Loucy (cell line): ENCODE results near the gene PNPLA7.
"Not testable (repeated sequence)": the region's sequence is repeated elsewhere in the genome, so short reads cannot be mapped to it uniquely, and the experiment has no call there.

Experiments used
- H2AFZ ChIP-seq: fragments of 200-600 bp; sonication (generic); 2 replicates; pipeline ENCODE4 v1.6.0; 2016; ENCODE audit warnings: antibody characterized with exemption, mild to moderate bottlenecking, low read length, moderate library complexity
- H3F3A ChIP-seq: fragments of 200-600 bp; 2 replicates; pipeline ENCODE4 v1.6.0; 2016; ENCODE audit warnings: antibody characterized with exemption, low read depth, mild to moderate bottlenecking
- H3K27me3 ChIP-seq: fragments of 200-600 bp; sonication (generic); 2 replicates; pipeline ENCODE4 v1.6.1; 2014; ENCODE audit warnings: low read length, mild to moderate bottlenecking; ENCODE audit not compliant: insufficient read depth, poor library complexity, severe bottlenecking
- H3K36me3 ChIP-seq: fragments of 200-600 bp; sonication (generic); 2 replicates; pipeline ENCODE4 v1.6.1; 2016; ENCODE audit warnings: low read length; ENCODE audit not compliant: insufficient read depth
- H3K4me1 ChIP-seq: fragments of 200-600 bp; sonication (generic); 2 replicates; pipeline ENCODE4 v1.5.1; 2014; ENCODE audit warnings: low read length, mild to moderate bottlenecking; ENCODE audit not compliant: insufficient read depth, poor library complexity, severe bottlenecking
- H3K4me2 ChIP-seq: fragments of 200-600 bp; sonication (generic); 2 replicates; pipeline ENCODE4 v1.6.0; 2014; ENCODE audit warnings: antibody characterized with exemption, low read length, low read depth, mild to moderate bottlenecking; ENCODE audit not compliant: poor library complexity, severe bottlenecking
- H3K4me3 ChIP-seq: fragments of 200-600 bp; sonication (generic); 2 replicates; pipeline ENCODE4 v1.5.1; 2014; ENCODE audit warnings: low read length, mild to moderate bottlenecking, mixed read lengths; ENCODE audit not compliant: poor library complexity, severe bottlenecking
- H3K79me2 ChIP-seq: fragments of 200-600 bp; sonication (generic); 2 replicates; pipeline ENCODE4 v1.6.1; 2014; ENCODE audit warnings: low read length; ENCODE audit not compliant: insufficient read depth
- H3K9ac ChIP-seq: fragments of 200-600 bp; sonication (generic); 2 replicates; pipeline ENCODE4 v1.6.0; 2014; ENCODE audit warnings: mild to moderate bottlenecking, low read depth, low read length, moderate library complexity; ENCODE audit not compliant: poor library complexity, severe bottlenecking
- H3K9me2 ChIP-seq: fragments of 200-600 bp; sonication (generic); replicated peaks from 2 replicates; pipeline ENCODE4 v1.6.1; 2016; ENCODE audit warnings: low read depth, low read length, mixed read lengths
- H3K9me3 ChIP-seq: fragments of 200-600 bp; sonication (generic); 2 replicates; pipeline ENCODE4 v1.6.1; 2014; ENCODE audit warnings: mild to moderate bottlenecking, antibody characterized with exemption, low read length, low read depth; ENCODE audit not compliant: insufficient read depth
- H4K20me1 ChIP-seq: fragments of 200-600 bp; sonication (generic); 2 replicates; pipeline ENCODE4 v1.6.0; 2014; ENCODE audit warnings: antibody characterized with exemption, low read length, mild to moderate bottlenecking; ENCODE audit not compliant: insufficient read depth, poor library complexity, severe bottlenecking
- EZH2phosphoT487 ChIP-seq: fragments of 200-600 bp; IDR thresholded peaks from 2 replicates; pipeline ENCODE4 v1.6.1; 2018; ENCODE audit warnings: antibody characterized with exemption, mild to moderate bottlenecking, moderate library complexity, borderline replicate concordance
- TF ChIP-seq, protein P1 (sequence below): fragments of 200-600 bp; sonication (generic); conservative IDR thresholded peaks from 2 replicates; pipeline ENCODE4 v1.5.1; 2014; ENCODE audit warnings: mild to moderate bottlenecking, antibody characterized with exemption, low read length

Gene PNPLA7

DNA sequence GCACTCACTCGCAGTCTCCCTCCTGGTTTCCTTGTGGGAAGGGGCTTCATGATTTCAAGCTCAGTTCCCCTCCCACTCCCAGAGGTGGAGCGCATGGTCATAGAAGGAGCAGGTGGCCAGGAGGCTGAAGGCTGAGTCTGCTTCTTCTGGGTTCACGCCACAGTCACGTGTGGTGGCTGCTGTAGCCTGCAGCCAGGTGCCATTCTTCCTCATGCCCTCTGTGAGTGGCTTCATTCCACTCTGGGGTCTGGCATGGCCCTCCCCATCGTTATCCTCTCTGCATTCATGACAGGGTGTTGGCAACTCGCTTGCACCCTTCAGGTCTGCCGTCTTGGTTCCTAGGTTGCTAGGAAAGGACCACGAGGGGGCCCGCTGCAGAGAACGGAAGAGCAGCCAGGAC is 5.0 kb upstream of the PNPLA7 start:
- Histone ChIP-seq H3F3A (0 out of 2 replicates have a peak, but pooled peaks cover 3% of the 10 kb centered on the region), H3K9ac (no peak overlapping the region), H3K9me3 (no peaks in the 10 kb centered on the region), H3K4me1 (peaks cover under 1% of the 10 kb centered on the region), H2AFZ (no peak overlapping the region), H3K9me2 (no peaks in the 10 kb centered on the region), H3K4me3 (no peak overlapping the region), H3K79me2 (0 out of 2 replicates have a peak, but pooled peaks cover 7% of the 10 kb centered on the region), H3K4me2 (no peak overlapping the region), H3K27me3 (no peaks in the 10 kb centered on the region), H4K20me1 (no peaks in the 10 kb centered on the region), H3K36me3 (peaks cover 32% of the 10 kb centered on the region; the same call in 1 of the 2 replicates)
- TF ChIP-seq, protein P1, sequence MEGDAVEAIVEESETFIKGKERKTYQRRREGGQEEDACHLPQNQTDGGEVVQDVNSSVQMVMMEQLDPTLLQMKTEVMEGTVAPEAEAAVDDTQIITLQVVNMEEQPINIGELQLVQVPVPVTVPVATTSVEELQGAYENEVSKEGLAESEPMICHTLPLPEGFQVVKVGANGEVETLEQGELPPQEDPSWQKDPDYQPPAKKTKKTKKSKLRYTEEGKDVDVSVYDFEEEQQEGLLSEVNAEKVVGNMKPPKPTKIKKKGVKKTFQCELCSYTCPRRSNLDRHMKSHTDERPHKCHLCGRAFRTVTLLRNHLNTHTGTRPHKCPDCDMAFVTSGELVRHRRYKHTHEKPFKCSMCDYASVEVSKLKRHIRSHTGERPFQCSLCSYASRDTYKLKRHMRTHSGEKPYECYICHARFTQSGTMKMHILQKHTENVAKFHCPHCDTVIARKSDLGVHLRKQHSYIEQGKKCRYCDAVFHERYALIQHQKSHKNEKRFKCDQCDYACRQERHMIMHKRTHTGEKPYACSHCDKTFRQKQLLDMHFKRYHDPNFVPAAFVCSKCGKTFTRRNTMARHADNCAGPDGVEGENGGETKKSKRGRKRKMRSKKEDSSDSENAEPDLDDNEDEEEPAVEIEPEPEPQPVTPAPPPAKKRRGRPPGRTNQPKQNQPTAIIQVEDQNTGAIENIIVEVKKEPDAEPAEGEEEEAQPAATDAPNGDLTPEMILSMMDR: no peak
- no peak for TF ChIP-seq EZH2phosphoT487

DNA sequence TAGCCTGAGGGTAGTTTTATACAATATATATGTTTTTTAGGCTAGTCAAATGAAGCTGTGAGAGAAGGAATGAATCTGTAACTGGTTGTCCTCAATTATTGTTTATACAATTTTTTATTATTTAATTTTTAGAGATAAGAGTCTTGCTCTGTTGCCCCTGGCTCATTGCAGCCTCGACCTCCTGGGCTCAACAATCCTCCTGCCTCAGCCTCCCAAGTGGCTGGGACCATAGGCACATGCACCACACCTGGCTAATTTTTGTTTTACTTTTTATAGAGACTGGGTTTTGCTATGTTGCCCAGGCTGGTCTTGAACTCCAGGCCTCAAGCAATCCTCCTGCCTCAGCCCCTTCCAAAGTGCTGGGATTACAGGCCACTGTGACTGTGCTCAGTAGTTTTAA is 4.1 kb upstream of the PNPLA7 start:
- Histone ChIP-seq H3K4me3 (no peak overlapping the region), H3K27me3 (no peaks in the 10 kb centered on the region), H3K9ac (no peak overlapping the region), H4K20me1 (no peaks in the 10 kb centered on the region), H3K4me2 (no peak overlapping the region), H3K36me3 (peaks cover 28% of the 10 kb centered on the region; the same call in 1 of the 2 replicates), H3F3A (0 out of 2 replicates have a peak, but pooled peaks cover 3% of the 10 kb centered on the region), H3K9me3 (no peaks in the 10 kb centered on the region), H3K9me2 (no peaks in the 10 kb centered on the region), H2AFZ (no peak overlapping the region), H3K79me2 (0 out of 2 replicates have a peak, but pooled peaks cover 7% of the 10 kb centered on the region), H3K4me1 (peaks cover 2% of the 10 kb centered on the region)
- no peak for TF ChIP-seq EZH2phosphoT487
- TF ChIP-seq, protein P1: no peak

DNA sequence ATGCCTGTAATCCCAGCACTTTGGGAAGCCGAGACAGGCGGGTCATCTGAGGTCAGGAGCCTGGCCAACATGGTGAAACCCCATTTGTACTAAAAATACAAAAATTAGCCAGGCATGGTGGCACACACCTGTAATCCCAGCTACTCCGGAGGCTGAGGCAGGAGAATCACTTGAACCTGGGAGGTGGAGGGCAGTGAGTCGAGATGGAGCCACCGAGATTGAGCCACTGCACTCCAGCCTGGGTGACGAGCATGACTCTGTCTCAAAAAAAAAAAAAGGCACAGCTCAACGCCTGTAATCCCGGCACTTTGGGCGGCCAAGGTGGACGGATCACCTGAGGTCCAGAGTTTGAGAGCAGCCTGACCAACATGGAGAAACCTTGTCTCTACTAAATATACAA is 3.5 kb upstream of the PNPLA7 start:
- not testable (repeated sequence) for H3K9me2 ChIP-seq, H3K4me1 ChIP-seq, H4K20me1 ChIP-seq, H3F3A ChIP-seq, H3K4me3 ChIP-seq, H2AFZ ChIP-seq, H3K79me2 ChIP-seq, H3K4me2 ChIP-seq, H3K9ac ChIP-seq, H3K27me3 ChIP-seq, H3K9me3 ChIP-seq
- H3K36me3 ChIP-seq: peaks cover 28% of the 10 kb centered on the region; the same call in 1 of the 2 replicates
